Chondrocyte (in vitro differentiated cells): Measurements from ENCODE around the gene AGAP2. TPM values are rescaled to one million over a fixed set of nuclear protein-coding genes. Genes with fewer than 3 reads are reported as not detected.

Source experiments
- DNase-seq: peaks from one replicate; pipeline ENCODE4 v3.0.0; 2021; ENCODE audit warnings: mixed read lengths, low spot score
- H3K27ac Mint-ChIP-seq: one replicate; pipeline ENCODE4 v1.8.0; 2021; ENCODE audit warnings: mild to moderate bottlenecking, moderate library complexity, mixed read lengths; ENCODE audit not compliant: unreplicated experiment
- H3K27me3 Mint-ChIP-seq: 2 replicates; pipeline ENCODE4 v1.8.0; 2021; ENCODE audit warnings: low read depth, mixed read lengths
- H3K36me3 Mint-ChIP-seq: 2 replicates; pipeline ENCODE4 v1.8.0; 2021; ENCODE audit warnings: low read depth, mixed read lengths
- H3K4me1 Mint-ChIP-seq: 2 replicates; pipeline ENCODE4 v1.8.0; 2021; ENCODE audit warnings: low read depth, mild to moderate bottlenecking, mixed read lengths
- H3K4me3 Mint-ChIP-seq: one replicate; pipeline ENCODE4 v1.8.0; 2021; ENCODE audit warnings: mild to moderate bottlenecking, moderate library complexity, mixed read lengths; ENCODE audit not compliant: unreplicated experiment
- H3K9me3 Mint-ChIP-seq: 2 replicates; pipeline ENCODE4 v1.8.0; 2021; ENCODE audit warnings: low read depth, mixed read lengths
- CTCF ChIP-seq: fragments of 200-600 bp; sonication (generic); IDR thresholded peaks from 2 replicates; pipeline ENCODE4 v1.5.0; 2021; ENCODE audit warnings: antibody characterized with exemption, mild to moderate bottlenecking, moderate library complexity
- total RNA-seq: library from RNA; stranded (reverse); gene quantifications from 3 replicates; pipeline ENCODE4 v1.2.1, GENCODE V29; 2021

AGAP2 gene
- total RNA-seq, 1 donor from 2014 or later = 1.9 TPM

- H3K27ac Mint-ChIP-seq = no peak overlapping the region
- H3K36me3 Mint-ChIP-seq = no peaks in the 10 kb centered on the region
- H3K27me3 Mint-ChIP-seq = peaks cover 24% of the 10 kb centered on the region
- peaks cover 19% of the 10 kb centered on the region for H3K4me1 Mint-ChIP-seq
- no peak overlapping the region for H3K4me3 Mint-ChIP-seq
- DNase-seq = no peak
- H3K9me3 Mint-ChIP-seq = no peaks in the 10 kb centered on the region
- no peak for TF ChIP-seq CTCF
Observed at GRCh38 chr12:57732270-57732669, 6.3 kb downstream of the AGAP2 start.

- H3K27me3 Mint-ChIP-seq = peaks cover 18% of the 10 kb centered on the region
- no peaks in the 10 kb centered on the region for H3K9me3 Mint-ChIP-seq
- no peaks in the 10 kb centered on the region for H3K36me3 Mint-ChIP-seq
- TF ChIP-seq CTCF = no peak
- H3K27ac Mint-ChIP-seq = no peak overlapping the region
- peak; percentile 80 for DNase-seq
- no peak overlapping the region for H3K4me3 Mint-ChIP-seq
- H3K4me1 Mint-ChIP-seq = peaks cover 12% of the 10 kb centered on the region
Observed at GRCh38 chr12:57731411-57732080, 7.0 kb downstream of the AGAP2 start.

DNA sequence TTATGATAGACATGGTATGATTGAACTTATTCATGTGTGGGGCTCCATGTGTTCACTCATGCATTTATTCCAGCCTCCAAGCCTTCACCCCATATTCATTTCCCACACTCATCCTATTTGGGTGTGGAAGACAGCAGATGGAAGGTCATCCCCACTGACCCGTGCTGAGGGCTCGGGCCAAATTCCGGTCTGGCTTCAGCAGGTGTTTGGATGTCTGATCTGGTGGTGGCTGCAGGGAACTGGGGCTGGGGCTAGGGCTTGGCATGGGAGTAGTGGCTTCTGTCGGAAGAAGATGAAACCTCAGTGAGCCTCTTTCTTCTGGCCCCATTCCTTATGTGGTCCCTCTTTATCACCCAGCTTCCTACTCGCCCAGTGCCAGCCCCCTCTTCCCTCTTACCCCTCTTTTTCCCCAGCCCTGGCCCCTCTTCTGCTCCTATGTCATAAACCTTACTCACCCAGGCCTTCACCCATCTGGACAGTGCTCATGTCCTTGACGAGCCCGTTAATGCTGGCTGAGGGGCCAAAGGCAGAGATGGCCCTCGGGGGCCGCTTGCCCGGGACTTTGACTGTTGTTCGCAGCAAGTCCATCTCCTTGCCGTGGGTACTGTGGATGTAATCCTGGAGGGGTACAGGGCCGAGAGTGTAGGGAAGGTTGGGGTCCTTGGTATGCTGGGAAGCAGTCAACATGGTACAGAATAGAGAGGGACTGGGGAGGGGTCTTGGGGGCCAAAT lies 8.0 kb downstream of the AGAP2 start:
- TF ChIP-seq CTCF = no peak
- Mint-ChIP-seq H3K9me3 (no peaks in the 10 kb centered on the region), H3K27me3 (peaks cover 13% of the 10 kb centered on the region), H3K36me3 (peaks cover 2% of the 10 kb centered on the region), H3K4me1 (peaks cover 11% of the 10 kb centered on the region), H3K27ac (no peak overlapping the region), H3K4me3 (no peak overlapping the region)
- DNase-seq = peak; percentile 82

DNA sequence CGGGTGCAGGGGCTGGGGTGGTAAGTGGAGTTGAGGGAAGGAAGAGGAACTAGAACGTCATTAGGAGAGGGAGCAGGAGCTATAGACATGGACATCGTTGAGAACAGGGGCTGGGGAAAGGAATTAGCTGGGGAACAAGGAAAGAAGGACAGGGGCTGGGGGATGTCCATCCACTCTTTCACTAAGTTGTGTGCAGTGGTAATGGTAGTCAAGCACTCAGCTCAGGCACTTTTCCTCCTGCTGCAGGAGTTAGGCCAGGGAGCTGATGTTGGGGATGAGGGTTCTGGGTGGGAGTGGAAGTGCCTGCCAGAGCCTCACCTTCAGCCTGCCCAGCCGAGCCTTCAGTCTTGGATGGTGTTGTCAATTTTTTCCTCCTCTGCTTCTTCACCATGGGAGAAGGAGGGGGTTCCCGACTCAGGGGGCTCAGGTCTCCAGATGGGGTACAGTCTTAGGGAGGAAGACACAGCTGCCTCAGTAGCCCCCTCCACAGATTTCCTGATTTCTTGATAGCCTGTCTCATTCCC lies 9.2 kb downstream of the AGAP2 start:
- no peak for TF ChIP-seq CTCF
- no peak overlapping the region for H3K27ac Mint-ChIP-seq
- H3K36me3 Mint-ChIP-seq = peaks cover 2% of the 10 kb centered on the region
- H3K4me3 Mint-ChIP-seq = no peak overlapping the region
- no peaks in the 10 kb centered on the region for H3K9me3 Mint-ChIP-seq
- peaks cover 7% of the 10 kb centered on the region for H3K27me3 Mint-ChIP-seq
- DNase-seq = no peak
- peaks cover 10% of the 10 kb centered on the region for H3K4me1 Mint-ChIP-seq

DNA sequence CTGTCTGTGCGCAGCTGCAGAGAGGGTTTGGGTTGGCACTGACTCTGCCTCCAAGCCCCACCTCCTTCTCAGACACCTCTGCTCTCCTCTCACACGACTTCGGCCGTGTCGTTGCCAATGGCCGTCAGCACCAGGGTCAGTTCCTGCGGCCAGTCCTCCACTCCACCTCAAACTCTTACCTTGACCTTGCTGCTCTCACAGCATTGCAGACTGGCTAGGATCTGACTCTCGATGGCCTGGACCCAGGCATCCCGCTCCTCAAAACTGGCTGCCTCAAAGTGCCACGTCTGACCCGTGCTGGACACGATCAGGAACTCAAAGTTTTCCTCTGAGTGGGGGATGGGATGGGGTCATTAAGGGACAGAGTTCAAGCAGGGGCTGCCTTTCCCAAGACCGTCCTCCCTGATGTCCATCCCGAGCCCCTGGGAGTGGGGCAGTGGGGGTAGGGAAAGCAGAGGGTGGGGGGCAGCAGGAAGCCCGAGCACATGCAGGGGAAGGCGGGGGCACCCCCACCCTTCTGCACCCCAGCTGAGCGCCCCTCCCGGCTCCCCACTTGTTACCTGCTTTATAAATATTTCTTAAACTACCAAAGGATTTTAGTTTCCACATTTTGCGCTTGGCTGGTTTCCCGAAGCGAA lies 10.7 kb downstream of the AGAP2 start:
- peak overlapping the region; percentile 33 for H3K4me3 Mint-ChIP-seq
- H3K36me3 Mint-ChIP-seq = peaks cover 2% of the 10 kb centered on the region
- H3K9me3 Mint-ChIP-seq = no peaks in the 10 kb centered on the region
- TF ChIP-seq CTCF = no peak
- H3K27ac Mint-ChIP-seq = no peak overlapping the region
- H3K4me1 Mint-ChIP-seq = peaks cover 13% of the 10 kb centered on the region
- H3K27me3 Mint-ChIP-seq = peaks cover 5% of the 10 kb centered on the region
- no peak for DNase-seq
